SK-N-SH (cell line): ENCODE results near the gene FZD7. TPM values are rescaled to one million over a fixed set of nuclear protein-coding genes. Genes with fewer than 3 reads are reported as not detected.

Source experiments
- CTCF ChIA-PET: fragments of 300-600, 350-600 bp; formaldehyde crosslinking; extraction: SDS; loops from one replicate; lab custom pipeline; 2021; lab: Yijun Ruan, JAX
- POLR2A ChIA-PET: fragments of 350-600 bp; sonication (Branson Sonifier 250); formaldehyde crosslinking; extraction: SDS; loops from one replicate; lab custom pipeline; 2020; ENCODE audit warnings: antibody characterized with exemption, inconsistent platforms; lab: Yijun Ruan, JAX
- DNase-seq: peaks from one replicate; pipeline ENCODE4 v3.0.0; 2012
- H2AFZ ChIP-seq: fragments of 200-600 bp; sonication (generic); 2 replicates; pipeline ENCODE4 v1.8.1; 2016; ENCODE audit warnings: antibody characterized with exemption, mild to moderate bottlenecking, low read depth
- H3F3A ChIP-seq: fragments of 200-600 bp; sonication (generic); replicated peaks from 2 replicates; pipeline ENCODE3; 2016; ENCODE audit warnings: antibody characterized with exemption, mild to moderate bottlenecking; ENCODE audit not compliant: insufficient read depth
- H3K27ac ChIP-seq, 2 experiments: fragments of 200-500 bp in 1 of 2; fragments of 200-600 bp in 1 of 2; sonication (Bioruptor generic) in 1 of 2; sonication (generic), shearing (Covaris generic) in 1 of 2; 2 replicates each; pipeline versions ENCODE4 v1.5.1 to v1.6.1; 2014 to 2016; ENCODE audit warnings: low read depth in 2 of 2, inconsistent platforms in 1 of 2, low read length in 1 of 2, mild to moderate bottlenecking in 1 of 2, mixed read lengths in 1 of 2
- H3K27me3 ChIP-seq: fragments of 200-600 bp; sonication (generic), shearing (Covaris generic); 2 replicates; pipeline ENCODE4 v1.6.1; 2016; ENCODE audit warnings: mixed run types; ENCODE audit not compliant: insufficient read depth
- H3K36me3 ChIP-seq, 2 experiments: fragments of 200-500 bp in 1 of 2; fragments of 200-600 bp in 1 of 2; sonication (Bioruptor generic) in 1 of 2; sonication (generic) in 1 of 2; replicated peaks in 1 of 2; 2 replicates each; pipeline versions ENCODE3 to v1.5.1; 2014 to 2016; ENCODE audit warnings: low read length in 1 of 2, mild to moderate bottlenecking in 1 of 2; ENCODE audit not compliant: insufficient read depth in 2 of 2, control insufficient read depth in 1 of 2
- H3K4me1 ChIP-seq, 2 experiments: fragments of 200-500 bp in 1 of 2; fragments of 200-600 bp in 1 of 2; sonication (Bioruptor generic) in 1 of 2; sonication (generic), shearing (Covaris generic) in 1 of 2; 2 replicates each; pipeline versions ENCODE4 v1.5.1 to v1.6.1; 2014 to 2016; ENCODE audit warnings: low read depth in 1 of 2, low read length in 1 of 2, mixed run types in 1 of 2; ENCODE audit not compliant: insufficient read depth in 2 of 2, control insufficient read depth in 1 of 2
- H3K4me2 ChIP-seq: fragments of 200-600 bp; sonication (generic), shearing (Covaris generic); 2 replicates; pipeline ENCODE4 v1.6.1; 2017; ENCODE audit warnings: mixed run types
- H3K4me3 ChIP-seq, 2 experiments: fragments of 200-500 bp in 1 of 2; fragments of 200-600 bp in 1 of 2; sonication (Bioruptor generic) in 1 of 2; sonication (generic), shearing (Covaris generic) in 1 of 2; 2 replicates each; pipeline versions ENCODE4 v1.5.1 to v1.8.1; 2014 to 2016; ENCODE audit warnings: low read depth in 2 of 2, inconsistent platforms in 1 of 2, low read length in 1 of 2, mild to moderate bottlenecking in 1 of 2, mixed read lengths in 1 of 2, moderate library complexity in 1 of 2
- H3K79me2 ChIP-seq: fragments of 200-600 bp; sonication (generic); 2 replicates; pipeline ENCODE4 v1.8.1; 2017; ENCODE audit warnings: mild to moderate bottlenecking; ENCODE audit not compliant: insufficient read depth
- H3K9ac ChIP-seq: fragments of 200-600 bp; sonication (generic); 2 replicates; pipeline ENCODE4 v1.6.1; 2017; ENCODE audit warnings: mixed run types
- H3K9me2 ChIP-seq: fragments of 200-600 bp; sonication (generic); 2 replicates; pipeline ENCODE4 v1.6.1; 2017; ENCODE audit warnings: mixed run types
- H3K9me3 ChIP-seq: fragments of 200-600 bp; sonication (generic); 2 replicates; pipeline ENCODE4 v1.6.1; 2017; ENCODE audit warnings: mixed run types, mild to moderate bottlenecking, moderate library complexity
- H4K20me1 ChIP-seq: fragments of 200-600 bp; sonication (generic); 2 replicates; pipeline ENCODE4 v1.6.1; 2017; ENCODE audit warnings: mild to moderate bottlenecking, mixed run types; ENCODE audit not compliant: insufficient read depth
- CHD2 ChIP-seq: fragments of 150-350 bp; IDR thresholded peaks from 2 replicates; pipeline ENCODE4 v1.6.1; 2018; ENCODE audit warnings: low read length; ENCODE audit not compliant: partially characterized antibody
- EP300 ChIP-seq, 2 experiments: IDR thresholded peaks; 2 replicates each; pipeline versions ENCODE4 v1.4.0 to v1.6.1; 2012; ENCODE audit warnings: borderline replicate concordance in 1 of 2, low read depth in 1 of 2, low read length in 1 of 2
- FOSL2 ChIP-seq: IDR thresholded peaks from 2 replicates; pipeline ENCODE4 v1.4.0; 2012; ENCODE audit warnings: low read depth, mild to moderate bottlenecking, moderate library complexity, borderline replicate concordance
- FOXM1 ChIP-seq: IDR thresholded peaks from 2 replicates; pipeline ENCODE4 v1.4.0; 2012; ENCODE audit warnings: low read depth, mild to moderate bottlenecking
- GABPA ChIP-seq: IDR thresholded peaks from 2 replicates; pipeline ENCODE4 v1.4.0; 2012; ENCODE audit warnings: low read depth, mild to moderate bottlenecking
- GATA2 ChIP-seq: sonication (generic); formaldehyde crosslinking; IDR thresholded peaks from 2 replicates; pipeline ENCODE4 v1.5.0; 2020; ENCODE audit warnings: mild to moderate bottlenecking, missing genetic modification reagents
- JUND ChIP-seq: IDR thresholded peaks from 2 replicates; pipeline ENCODE4 v1.4.0; 2012
- MEF2A ChIP-seq: IDR thresholded peaks from 2 replicates; pipeline ENCODE4 v1.4.0; 2012; ENCODE audit warnings: low read depth, borderline replicate concordance
- MXI1 ChIP-seq: IDR thresholded peaks from 2 replicates; pipeline ENCODE4 v1.6.1; 2012; ENCODE audit warnings: mild to moderate bottlenecking, low read depth, low read length, improper control_type of control experiment
- NFIC ChIP-seq: IDR thresholded peaks from 2 replicates; pipeline ENCODE4 v1.4.0; 2012; ENCODE audit warnings: borderline replicate concordance
- NRF1 ChIP-seq: IDR thresholded peaks from 2 replicates; pipeline ENCODE4 v1.6.1; 2012; ENCODE audit warnings: low read depth, mild to moderate bottlenecking, low read length
- POLR2AphosphoS5 ChIP-seq: IDR thresholded peaks from 2 replicates; pipeline ENCODE4 v1.6.1; 2012; ENCODE audit warnings: low read depth, low read length
- RAD21 ChIP-seq: IDR thresholded peaks from 2 replicates; pipeline ENCODE4 v1.6.1; 2012; ENCODE audit warnings: mild to moderate bottlenecking, low read length
- RFX5 ChIP-seq: IDR thresholded peaks from 2 replicates; pipeline ENCODE4 v1.6.1; 2012; ENCODE audit warnings: mild to moderate bottlenecking, improper control_type of control experiment, low read length
- RXRA ChIP-seq: IDR thresholded peaks from 2 replicates; pipeline ENCODE4 v1.4.0; 2012; ENCODE audit warnings: low read depth, mild to moderate bottlenecking, borderline replicate concordance
- TAF1 ChIP-seq: IDR thresholded peaks from 2 replicates; pipeline ENCODE4 v1.6.1; 2012; ENCODE audit warnings: low read depth, mild to moderate bottlenecking, low read length, moderate library complexity, borderline replicate concordance
- TCF12 ChIP-seq: IDR thresholded peaks from 2 replicates; pipeline ENCODE4 v1.4.0; 2012
- TEAD4 ChIP-seq: IDR thresholded peaks from 2 replicates; pipeline ENCODE4 v1.4.0; 2012; ENCODE audit warnings: mild to moderate bottlenecking, borderline replicate concordance; ENCODE audit not compliant: insufficient read depth
- YY1 ChIP-seq: IDR thresholded peaks from 2 replicates; pipeline ENCODE4 v1.4.0; 2012; ENCODE audit warnings: low read depth, mild to moderate bottlenecking
- WGBS: methylation state at CpG from one replicate; pipeline ENCODE4 v1.1.6; 2017; ENCODE audit warnings: low lambda C conversion rate; 5-methylcytosine and 5-hydroxymethylcytosine counted together
- polyA plus RNA-seq, 3 experiments: library from polyadenylated mRNA; depleted of rRNA; stranded (reverse); fragments of >200 nt; gene quantifications; 2 replicates each; pipeline ENCODE4 v1.2.3, GENCODE V29; 2012
- TF ChIP-seq, protein P1 (sequence below): fragments of 150-350 bp; IDR thresholded peaks from 2 replicates; pipeline ENCODE4 v1.6.1; 2016; ENCODE audit warnings: mild to moderate bottlenecking, low read depth, low read length
- TF ChIP-seq, protein P2 (sequence below): fragments of 150-350 bp; IDR thresholded peaks from 2 replicates; pipeline ENCODE4 v1.6.1; 2017; ENCODE audit warnings: antibody characterized with exemption, low read length, low read depth, borderline replicate concordance
- TF ChIP-seq, protein P3 (sequence below): fragments of 200-600 bp; sonication (generic); IDR thresholded peaks from 2 replicates; pipeline ENCODE4 v1.6.1; 2017; ENCODE audit warnings: antibody characterized with exemption, mild to moderate bottlenecking, moderate library complexity
- TF ChIP-seq, protein P4 (sequence below): IDR thresholded peaks from 2 replicates; pipeline ENCODE4 v1.4.0; 2012; ENCODE audit warnings: low read depth, borderline replicate concordance
- TF ChIP-seq, protein P5 (sequence below): IDR thresholded peaks from 2 replicates; pipeline ENCODE4 v1.4.0; 2012; ENCODE audit warnings: low read depth

Gene FZD7
- polyA plus RNA-seq (2012; rRNA removed), result 16.1 and 19.7 TPM in 2 replicates
- polyA plus RNA-seq (2012; cell fraction: cytosol; rRNA removed), result 17.1 and 21.4 TPM in 2 replicates
- 12.2 and 15.3 TPM in 2 replicates for polyA plus RNA-seq (2012; cell fraction: nucleus; rRNA removed)

DNA sequence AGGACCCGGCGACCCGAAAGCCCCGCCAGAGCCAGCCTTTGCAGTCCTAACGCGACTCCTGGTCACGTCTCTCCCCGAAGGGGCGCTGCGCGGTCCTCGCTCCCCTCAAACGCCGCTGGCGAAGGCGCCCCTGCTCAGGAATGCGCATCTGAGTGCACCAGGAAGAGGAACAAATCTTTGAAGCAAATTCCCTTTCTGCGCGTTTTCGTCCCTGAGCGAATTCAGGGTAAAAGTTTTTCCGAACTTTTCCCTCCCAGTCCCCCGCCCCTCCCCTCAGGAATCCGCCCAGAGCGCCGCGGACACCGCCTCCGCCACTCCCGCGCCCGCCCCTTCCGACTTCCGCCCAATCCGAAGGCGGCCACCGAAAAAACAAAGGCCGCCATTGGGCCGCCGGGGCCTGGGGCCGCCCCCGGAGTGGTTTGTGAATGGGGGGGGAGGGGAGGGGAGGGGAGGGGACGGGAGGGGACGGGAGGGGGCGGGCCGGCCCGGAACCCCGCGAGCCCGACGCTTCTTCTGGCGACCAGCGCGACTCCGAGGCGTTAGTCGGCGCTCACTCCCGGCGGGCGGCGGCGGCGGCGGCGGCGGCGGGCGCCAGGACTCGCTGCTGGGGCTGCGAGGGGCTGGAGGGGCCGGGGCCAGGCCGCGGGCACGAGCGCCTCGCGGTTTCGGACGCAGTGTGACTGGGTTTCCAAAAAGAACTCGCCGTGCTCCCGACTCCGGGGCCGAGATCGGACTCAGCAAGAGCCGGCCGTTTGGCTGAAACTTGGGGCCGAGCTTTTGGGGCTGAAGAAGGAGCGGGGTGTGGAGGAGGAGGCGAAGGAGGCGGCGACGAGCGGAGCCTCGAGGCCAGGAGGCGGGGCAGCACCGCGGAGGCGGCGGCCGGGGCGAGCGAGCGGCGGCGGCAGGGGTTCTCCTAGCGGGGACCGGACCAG, at the start of gene FZD7:
TSS of gene FZD7 (plus strand) at position 539 of the 932 bp plus-strand sequence. CDS start 793 bp downstream, outside the sequence.
- POLR2A ChIA-PET, result no interaction called here
- under 1% methylated on average over 36 of the region's 109 CpGs for WGBS

More for the DNA sequence above, at the start of gene FZD7:
- Histone ChIP-seq H3K27me3 (no peaks in the 10 kb centered on the region), H4K20me1 (peaks cover 37% of the 10 kb centered on the region), H3K79me2 (peaks cover 48% of the 10 kb centered on the region), H3K36me3 (peaks cover 18 to 22% of the 10 kb centered on the region in 2 experiments), H3K27ac (peak within 1 kb of the TSS; percentile 94), H3F3A (peaks cover 24% of the 10 kb centered on the region), H3K9me3 (no peaks in the 10 kb centered on the region), H3K9me2 (no peaks in the 10 kb centered on the region), H3K4me3 (peak within 1 kb of the TSS; percentile 88 to 89), H3K9ac (peak within 1 kb of the TSS; percentile 93), H2AFZ (peak within 1 kb of the TSS; percentile 94), H3K4me1 (peaks cover 12 to 31% of the 10 kb centered on the region in 2 experiments; a peak in 2 of 4 replicates), H3K4me2 (peak within 1 kb of the TSS; percentile 88)
- TF ChIP-seq, protein P1, sequence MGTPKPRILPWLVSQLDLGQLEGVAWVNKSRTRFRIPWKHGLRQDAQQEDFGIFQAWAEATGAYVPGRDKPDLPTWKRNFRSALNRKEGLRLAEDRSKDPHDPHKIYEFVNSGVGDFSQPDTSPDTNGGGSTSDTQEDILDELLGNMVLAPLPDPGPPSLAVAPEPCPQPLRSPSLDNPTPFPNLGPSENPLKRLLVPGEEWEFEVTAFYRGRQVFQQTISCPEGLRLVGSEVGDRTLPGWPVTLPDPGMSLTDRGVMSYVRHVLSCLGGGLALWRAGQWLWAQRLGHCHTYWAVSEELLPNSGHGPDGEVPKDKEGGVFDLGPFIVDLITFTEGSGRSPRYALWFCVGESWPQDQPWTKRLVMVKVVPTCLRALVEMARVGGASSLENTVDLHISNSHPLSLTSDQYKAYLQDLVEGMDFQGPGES, result no peak
- TF ChIP-seq GATA2 (no peak), YY1 (peak; percentile 51), NRF1 (no peak; the same call in 1 of the 2 replicates), POLR2AphosphoS5 (0 out of 2 replicates have a peak, but pooled peaks have one; percentile 28), RXRA (no peak; the same call in 1 of the 2 replicates), RAD21 (no peak), FOSL2 (no peak), CHD2 (no peak), MXI1 (0 out of 2 replicates have a peak, but pooled peaks have one; percentile 16), TAF1 (peak; percentile 45; the same call in 1 of the 2 replicates), EP300 (IDR thresholded peaks at IDR 0.05; ENCODE audit: borderline replicate concordance in 1 of 2, low read depth in 1 of 2, low read length in 1 of 2) (peak in 1 of 2 experiments; percentile 10; a peak in 1 of 4 replicates), RFX5 (no peak; the same call in 1 of the 2 replicates), TEAD4 (no peak), GABPA (no peak), FOXM1 (no peak), JUND (no peak), TCF12 (no peak), NFIC (no peak), MEF2A (no peak)
- TF ChIP-seq, protein P2, sequence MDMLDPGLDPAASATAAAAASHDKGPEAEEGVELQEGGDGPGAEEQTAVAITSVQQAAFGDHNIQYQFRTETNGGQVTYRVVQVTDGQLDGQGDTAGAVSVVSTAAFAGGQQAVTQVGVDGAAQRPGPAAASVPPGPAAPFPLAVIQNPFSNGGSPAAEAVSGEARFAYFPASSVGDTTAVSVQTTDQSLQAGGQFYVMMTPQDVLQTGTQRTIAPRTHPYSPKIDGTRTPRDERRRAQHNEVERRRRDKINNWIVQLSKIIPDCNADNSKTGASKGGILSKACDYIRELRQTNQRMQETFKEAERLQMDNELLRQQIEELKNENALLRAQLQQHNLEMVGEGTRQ, result no peak
- TF ChIP-seq, protein P3, sequence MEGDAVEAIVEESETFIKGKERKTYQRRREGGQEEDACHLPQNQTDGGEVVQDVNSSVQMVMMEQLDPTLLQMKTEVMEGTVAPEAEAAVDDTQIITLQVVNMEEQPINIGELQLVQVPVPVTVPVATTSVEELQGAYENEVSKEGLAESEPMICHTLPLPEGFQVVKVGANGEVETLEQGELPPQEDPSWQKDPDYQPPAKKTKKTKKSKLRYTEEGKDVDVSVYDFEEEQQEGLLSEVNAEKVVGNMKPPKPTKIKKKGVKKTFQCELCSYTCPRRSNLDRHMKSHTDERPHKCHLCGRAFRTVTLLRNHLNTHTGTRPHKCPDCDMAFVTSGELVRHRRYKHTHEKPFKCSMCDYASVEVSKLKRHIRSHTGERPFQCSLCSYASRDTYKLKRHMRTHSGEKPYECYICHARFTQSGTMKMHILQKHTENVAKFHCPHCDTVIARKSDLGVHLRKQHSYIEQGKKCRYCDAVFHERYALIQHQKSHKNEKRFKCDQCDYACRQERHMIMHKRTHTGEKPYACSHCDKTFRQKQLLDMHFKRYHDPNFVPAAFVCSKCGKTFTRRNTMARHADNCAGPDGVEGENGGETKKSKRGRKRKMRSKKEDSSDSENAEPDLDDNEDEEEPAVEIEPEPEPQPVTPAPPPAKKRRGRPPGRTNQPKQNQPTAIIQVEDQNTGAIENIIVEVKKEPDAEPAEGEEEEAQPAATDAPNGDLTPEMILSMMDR, result peak; percentile 38
- TF ChIP-seq, protein P4, sequence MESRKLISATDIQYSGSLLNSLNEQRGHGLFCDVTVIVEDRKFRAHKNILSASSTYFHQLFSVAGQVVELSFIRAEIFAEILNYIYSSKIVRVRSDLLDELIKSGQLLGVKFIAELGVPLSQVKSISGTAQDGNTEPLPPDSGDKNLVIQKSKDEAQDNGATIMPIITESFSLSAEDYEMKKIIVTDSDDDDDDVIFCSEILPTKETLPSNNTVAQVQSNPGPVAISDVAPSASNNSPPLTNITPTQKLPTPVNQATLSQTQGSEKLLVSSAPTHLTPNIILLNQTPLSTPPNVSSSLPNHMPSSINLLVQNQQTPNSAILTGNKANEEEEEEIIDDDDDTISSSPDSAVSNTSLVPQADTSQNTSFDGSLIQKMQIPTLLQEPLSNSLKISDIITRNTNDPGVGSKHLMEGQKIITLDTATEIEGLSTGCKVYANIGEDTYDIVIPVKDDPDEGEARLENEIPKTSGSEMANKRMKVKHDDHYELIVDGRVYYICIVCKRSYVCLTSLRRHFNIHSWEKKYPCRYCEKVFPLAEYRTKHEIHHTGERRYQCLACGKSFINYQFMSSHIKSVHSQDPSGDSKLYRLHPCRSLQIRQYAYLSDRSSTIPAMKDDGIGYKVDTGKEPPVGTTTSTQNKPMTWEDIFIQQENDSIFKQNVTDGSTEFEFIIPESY, result no peak
- TF ChIP-seq, protein P5, sequence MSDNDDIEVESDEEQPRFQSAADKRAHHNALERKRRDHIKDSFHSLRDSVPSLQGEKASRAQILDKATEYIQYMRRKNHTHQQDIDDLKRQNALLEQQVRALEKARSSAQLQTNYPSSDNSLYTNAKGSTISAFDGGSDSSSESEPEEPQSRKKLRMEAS, result peak; percentile 18; the same call in 1 of the 2 replicates
- DNase-seq, result peak; percentile 97
- CTCF ChIA-PET, result no interaction called here
